Lung (tissue), 16 donors: ENCODE measurements around the gene F12. TPM values are rescaled to one million over a fixed set of nuclear protein-coding genes. Genes with fewer than 3 reads are reported as not detected.

ENCODE experiments used
- ATAC-seq: fragments of 200-7000 bp; cut with Tn5 transposase; one replicate; pipeline ENCODE4 v1.9.1; 2020; ENCODE audit warnings: moderate number of reproducible peaks; ENCODE audit not compliant: insufficient read depth, low FRiP score
- DNase-seq, 3 donors: peaks; one replicate each; pipeline ENCODE4 v3.0.0-alpha.2; 2013 to 2017
- H3K27ac ChIP-seq, 2 donors: one replicate each; pipeline ENCODE4 v1.5.1; 2013; ENCODE audit warnings: mild to moderate bottlenecking in 2 of 2, moderate library complexity in 2 of 2, control low read depth in 1 of 2, inconsistent platforms in 1 of 2, low read depth in 1 of 2, low read length in 1 of 2
- H3K27me3 ChIP-seq, 3 donors: one replicate each; pipeline ENCODE4 v1.5.1; 2013; ENCODE audit warnings: low read length in 2 of 3; ENCODE audit not compliant: control insufficient read depth in 3 of 3, insufficient read depth in 3 of 3
- H3K36me3 ChIP-seq, 4 donors: one replicate each; pipeline ENCODE4 v1.5.1; 2013; ENCODE audit warnings: low read length in 4 of 4, mild to moderate bottlenecking in 1 of 4, moderate library complexity in 1 of 4; ENCODE audit not compliant: control insufficient read depth in 4 of 4, insufficient read depth in 4 of 4
- H3K4me1 ChIP-seq, 5 donors: one replicate each; pipeline ENCODE4 v1.5.1; 2013; ENCODE audit warnings: low read length in 5 of 5, mild to moderate bottlenecking in 2 of 5, moderate library complexity in 1 of 5; ENCODE audit not compliant: control insufficient read depth in 5 of 5, insufficient read depth in 5 of 5
- H3K4me3 ChIP-seq: one replicate; pipeline ENCODE4 v1.5.1; 2013; ENCODE audit warnings: mild to moderate bottlenecking, control low read depth, moderate library complexity
- H3K9ac ChIP-seq, 2 donors: one replicate each; pipeline ENCODE4 v1.5.1; 2013; ENCODE audit warnings: low read length in 2 of 2, control low read depth in 1 of 2; ENCODE audit not compliant: insufficient read depth in 1 of 2
- H3K9me3 ChIP-seq, 4 donors: one replicate each; pipeline ENCODE4 v1.5.1; 2013; ENCODE audit warnings: low read length in 3 of 4, mild to moderate bottlenecking in 1 of 4, moderate library complexity in 1 of 4; ENCODE audit not compliant: control insufficient read depth in 4 of 4, insufficient read depth in 3 of 4
- WGBS, 2 donors: extraction: QIAGEN DNeasy Blood & Tissue Kit; methylation state at CpG; one replicate each; pipeline ENCODE4 v1.1.7; 2013; 5-methylcytosine and 5-hydroxymethylcytosine counted together
- long read RNA-seq, 5 donors: transcript quantifications; one replicate each; lab custom pipeline, GENCODE V29; 2026
- polyA plus RNA-seq, 2 donors: library from polyadenylated mRNA; stranded (reverse); fragments of 200-250 nt; gene quantifications; one replicate each; pipeline ENCODE4 v1.2.1, GENCODE V29; 2013
- total RNA-seq, 2 donors: library from RNA; depleted of rRNA in 1 of 2; stranded (reverse); fragments of >200 nt in 1 of 2; gene quantifications; one replicate each; pipeline ENCODE4 v1.2.1, GENCODE V29; 2014 to 2021
- TF ChIP-seq, protein P1 (sequence below): IDR thresholded peaks from 2 replicates; pipeline ENCODE4 v1.5.1; 2012; ENCODE audit warnings: mild to moderate bottlenecking; ENCODE audit errors: control extremely low read depth, extremely low read depth
- donor health status: control.
- donor health status: control.
- donor health status: Bipolar disorder and iron deficiency.
- donor health status: healthy.
- donor health status: DM: yes; HTN: yes; CAD: no.

F12 gene
- total RNA-seq (1 to 10 TPM in 1 of 2 donors, not detected in 1; 1.4 TPM), polyA plus RNA-seq (1 to 10 TPM; 1.3 to 1.7 TPM)
- long read RNA-seq, donor 1, result 0 reads
- long read RNA-seq, donor 2, result 0 reads
- long read RNA-seq, donor 3, result 0 reads
- long read RNA-seq, donor 4, result 0 reads
- long read RNA-seq, donor 5, result 0 reads

DNA sequence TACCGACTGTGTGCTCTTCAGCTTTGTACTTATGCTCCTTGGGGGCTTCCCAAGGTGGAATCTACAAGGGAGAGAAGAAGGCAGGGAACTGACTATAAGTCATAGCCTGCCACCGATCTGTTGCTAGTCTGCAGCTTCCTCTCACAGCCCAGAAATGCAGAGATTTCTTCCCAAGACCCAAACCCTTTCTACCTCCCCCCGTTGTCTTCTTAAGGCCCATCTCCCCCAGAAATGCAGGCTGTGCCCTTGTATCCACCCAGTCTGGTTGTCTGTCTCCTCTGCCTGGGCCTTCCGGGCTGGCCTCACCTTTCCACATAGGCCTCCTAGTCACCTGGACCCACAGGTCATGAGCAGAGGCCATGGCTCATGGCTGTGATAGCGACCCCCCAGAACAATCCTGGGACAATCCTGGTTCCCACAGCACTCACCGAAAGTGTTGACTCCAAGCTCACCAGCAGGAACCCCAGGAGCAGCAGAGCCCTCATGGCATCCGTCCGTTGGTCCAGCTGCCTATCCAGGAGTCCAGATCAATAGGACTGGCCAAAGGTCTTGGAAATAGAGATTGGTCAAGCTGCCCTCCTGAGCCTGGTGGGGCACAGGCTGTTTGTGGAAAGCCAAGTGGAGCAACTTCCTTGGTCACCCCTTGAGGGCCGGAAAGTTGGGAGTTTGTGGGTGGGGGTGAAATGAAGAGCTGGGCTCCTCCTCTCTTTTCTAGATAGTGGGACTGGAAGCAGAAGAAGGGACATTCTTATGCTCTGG, at the start of gene F12:
Gene F12 (minus strand): TSS at position 522 of the 759 bp plus-strand sequence. CDS start 37 bp downstream, at position 485.
- DNase-seq, result no peak
- Histone ChIP-seq H3K4me3 (no peak within 1 kb of the TSS), H3K9ac (no peak within 1 kb of the TSS), H3K4me1 (peaks cover 0 to 6% (median 0%) of the 10 kb centered on the region in 5 donors), H3K27me3 (peaks cover 0 to 3% (median 0%) of the 10 kb centered on the region in 3 donors), H3K9me3 (no peaks in the 10 kb centered on the region), H3K36me3 (no peaks in the 10 kb centered on the region), H3K27ac (no peak within 1 kb of the TSS)
- WGBS, 2 donors, result 85 to 89% methylated on average over 9 of the region's 9 CpGs
- no peak for ATAC-seq
- TF ChIP-seq, protein P1, sequence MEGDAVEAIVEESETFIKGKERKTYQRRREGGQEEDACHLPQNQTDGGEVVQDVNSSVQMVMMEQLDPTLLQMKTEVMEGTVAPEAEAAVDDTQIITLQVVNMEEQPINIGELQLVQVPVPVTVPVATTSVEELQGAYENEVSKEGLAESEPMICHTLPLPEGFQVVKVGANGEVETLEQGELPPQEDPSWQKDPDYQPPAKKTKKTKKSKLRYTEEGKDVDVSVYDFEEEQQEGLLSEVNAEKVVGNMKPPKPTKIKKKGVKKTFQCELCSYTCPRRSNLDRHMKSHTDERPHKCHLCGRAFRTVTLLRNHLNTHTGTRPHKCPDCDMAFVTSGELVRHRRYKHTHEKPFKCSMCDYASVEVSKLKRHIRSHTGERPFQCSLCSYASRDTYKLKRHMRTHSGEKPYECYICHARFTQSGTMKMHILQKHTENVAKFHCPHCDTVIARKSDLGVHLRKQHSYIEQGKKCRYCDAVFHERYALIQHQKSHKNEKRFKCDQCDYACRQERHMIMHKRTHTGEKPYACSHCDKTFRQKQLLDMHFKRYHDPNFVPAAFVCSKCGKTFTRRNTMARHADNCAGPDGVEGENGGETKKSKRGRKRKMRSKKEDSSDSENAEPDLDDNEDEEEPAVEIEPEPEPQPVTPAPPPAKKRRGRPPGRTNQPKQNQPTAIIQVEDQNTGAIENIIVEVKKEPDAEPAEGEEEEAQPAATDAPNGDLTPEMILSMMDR, result no peak

DNA sequence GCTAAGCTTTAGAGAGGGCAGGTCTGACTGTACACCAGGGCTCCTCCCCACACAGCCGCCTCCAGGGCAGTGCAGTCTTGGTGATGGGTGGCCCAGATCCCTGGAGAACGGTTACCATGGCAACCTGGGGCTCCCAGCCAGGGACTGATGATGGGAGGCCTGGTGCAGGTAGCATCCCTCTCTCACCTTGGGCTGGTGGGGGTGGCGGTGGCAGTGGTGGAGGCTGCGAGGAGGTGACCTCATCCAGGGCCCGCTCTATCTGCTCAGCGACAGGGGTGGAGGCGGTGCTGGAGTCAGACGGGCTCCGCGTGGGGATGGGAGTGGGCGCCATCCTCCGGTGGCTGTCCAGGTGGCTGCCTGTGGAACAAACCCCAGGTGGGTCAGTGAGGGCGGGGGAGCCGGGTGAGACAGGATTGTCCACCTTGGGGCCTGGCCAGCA, 49.6 kb upstream of the F12 start:
- peaks cover 0 to 18% (median 11%) of the 10 kb centered on the region in 4 donors for H3K36me3 ChIP-seq
- ATAC-seq (no peak), DNase-seq (no peak)
- H3K4me1 ChIP-seq, result peaks cover 0 to 25% (median 2%) of the 10 kb centered on the region in 5 donors
- H3K4me3 ChIP-seq, result no peak overlapping the region
- no peak overlapping the region for H3K27ac ChIP-seq
- no peaks in the 10 kb centered on the region for H3K9me3 ChIP-seq
- TF ChIP-seq, protein P1, result no peak
- H3K9ac ChIP-seq, result no peak overlapping the region
- WGBS, 2 donors, result 94 to 98% methylated on average over 14 of the region's 14 CpGs
- H3K27me3 ChIP-seq, result no peaks in the 10 kb centered on the region

DNA sequence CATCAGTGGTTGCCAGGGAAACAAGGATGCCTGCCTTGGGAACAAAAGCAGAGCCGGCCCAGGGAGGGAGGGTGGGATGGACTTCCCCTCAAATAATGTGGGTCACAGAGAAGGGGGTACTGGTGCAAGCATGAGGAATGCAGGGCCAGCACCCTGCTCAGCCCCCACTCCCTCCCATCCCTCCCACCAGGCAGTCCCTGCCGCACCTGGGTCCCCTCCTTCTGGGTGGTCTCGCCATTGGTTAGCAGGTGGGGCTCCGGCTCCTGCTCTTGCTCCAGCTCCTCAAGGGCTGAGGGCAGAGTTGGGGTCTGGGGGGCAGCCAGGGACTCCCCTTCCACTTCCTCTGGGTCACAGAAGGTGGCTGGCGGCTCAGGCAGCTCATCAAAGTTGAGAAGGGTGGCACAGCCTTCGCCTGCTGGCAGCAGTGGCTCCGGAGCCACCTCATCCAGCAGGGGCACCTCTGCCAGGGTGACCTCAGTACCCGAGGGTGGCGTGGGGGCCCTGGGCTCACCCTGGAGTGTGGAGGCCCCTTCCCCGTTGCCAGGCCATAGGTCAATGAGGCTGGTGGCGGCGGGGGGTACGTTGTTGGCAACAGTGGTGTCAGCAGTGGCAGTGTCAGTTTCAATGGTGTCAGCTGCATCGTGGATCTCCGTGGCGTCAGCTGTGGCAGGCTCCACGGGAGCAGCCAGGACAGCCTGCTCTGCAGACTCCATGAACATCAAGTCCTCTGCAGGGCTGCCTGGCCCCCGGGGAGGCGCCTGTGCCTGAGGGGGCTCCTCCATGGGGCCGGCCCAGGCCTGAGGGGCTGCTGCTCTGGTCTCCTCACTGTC, 48.7 kb upstream of the F12 start:
- Histone ChIP-seq H3K27me3 (no peaks in the 10 kb centered on the region), H3K4me1 (peaks cover 0 to 28% (median 7%) of the 10 kb centered on the region in 5 donors), H3K36me3 (peaks cover 0 to 18% (median 10%) of the 10 kb centered on the region in 4 donors), H3K4me3 (no peak overlapping the region), H3K27ac (peak overlapping the region in 1 of 2 donors; percentile 43), H3K9ac (no peak overlapping the region), H3K9me3 (no peaks in the 10 kb centered on the region)
- TF ChIP-seq, protein P1, result no peak
- 88 to 89% methylated on average over 20 of the region's 20 CpGs for WGBS, 2 donors
- ATAC-seq (no peak), DNase-seq (no peak)
